ENCODE results near the gene PVALB. TPM values are rescaled to one million over a fixed set of nuclear protein-coding genes. Genes with fewer than 3 reads are reported as not detected.

PVALB gene
- total RNA-seq, 1 donor from 2014 or later: 2.1 TPM

DNA sequence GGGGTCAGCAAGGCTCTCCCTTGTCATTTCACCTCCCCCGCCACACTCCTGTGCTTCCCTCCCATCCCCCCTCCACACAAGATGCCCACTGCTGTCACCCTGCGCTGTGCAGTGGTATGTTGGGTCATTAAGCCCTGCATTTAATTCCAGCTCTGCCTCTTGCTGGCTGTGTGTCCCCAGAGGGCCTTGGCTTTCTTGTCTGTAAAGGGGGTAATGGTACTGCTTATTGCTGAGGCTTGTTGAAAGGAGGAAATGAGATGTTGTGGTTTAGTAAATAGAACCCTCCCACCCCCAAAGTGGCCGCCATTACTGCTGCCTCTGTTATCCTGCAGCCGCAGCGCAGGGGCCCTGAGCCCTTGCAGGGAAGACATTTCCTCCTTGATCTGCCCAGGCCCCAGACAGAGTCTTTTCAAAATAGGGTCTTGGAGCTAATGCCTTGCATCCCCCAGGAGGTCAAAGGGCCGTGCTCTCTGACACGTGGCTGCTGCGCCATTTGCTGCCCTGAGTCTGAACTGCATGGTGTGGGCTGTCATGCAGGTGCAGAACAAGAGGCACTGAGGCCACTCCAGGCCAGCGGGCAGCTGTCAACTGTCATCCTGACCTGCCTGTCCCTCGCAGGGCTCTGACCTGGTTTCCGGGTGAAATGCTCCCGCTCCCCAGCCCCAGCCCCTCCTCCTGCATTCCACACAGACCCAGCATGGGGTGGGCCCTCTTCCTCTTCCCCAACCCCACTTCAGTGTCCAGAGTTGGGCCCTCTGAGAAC is 18.7 kb downstream of the PVALB start:
- peaks cover 7 to 33% (median 17%) of the 10 kb centered on the region in 3 donors for H3K27me3 ChIP-seq (ENCODE audit: control insufficient read depth in 3 of 3, insufficient read depth in 3 of 3, low read length in 3 of 3)
- H3K4me3 ChIP-seq (ENCODE audit: low read length in 3 of 3): no peak overlapping the region
- no peaks in the 10 kb centered on the region for H3K9me3 ChIP-seq (ENCODE audit: control insufficient read depth in 3 of 3, low read length in 3 of 3)
- no peaks in the 10 kb centered on the region for H3K4me1 ChIP-seq (ENCODE audit: control insufficient read depth in 3 of 3, insufficient read depth in 3 of 3, low read length in 3 of 3)
- H3K27ac ChIP-seq (ENCODE audit: low read depth, low read length): no peak overlapping the region
- no peak overlapping the region for H3K9ac ChIP-seq (ENCODE audit: low read depth in 1 of 3, low read length in 3 of 3)
- H3K36me3 ChIP-seq (ENCODE audit: control insufficient read depth in 3 of 3, insufficient read depth in 3 of 3, low read length in 3 of 3): no peaks in the 10 kb centered on the region

DNA sequence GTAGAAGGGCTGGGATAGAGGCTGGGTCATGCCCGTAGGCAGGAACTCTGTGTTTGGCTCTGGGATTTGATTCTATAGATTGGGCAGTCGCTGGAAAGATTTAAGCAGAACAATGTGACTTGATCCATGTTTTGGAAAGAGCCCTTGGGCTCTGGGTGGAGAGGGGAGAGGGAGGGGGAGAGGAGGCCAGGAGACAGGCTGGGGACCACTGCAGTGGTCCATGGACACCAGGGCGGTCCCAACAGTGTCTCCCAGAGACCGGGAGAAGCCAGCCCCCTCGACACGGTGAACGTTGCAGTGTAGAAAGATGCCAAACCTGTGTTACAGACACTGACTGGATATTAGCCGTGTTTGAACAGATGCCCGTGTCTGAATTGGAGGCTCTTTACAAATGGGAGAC is 19.5 kb downstream of the PVALB start:
- Histone ChIP-seq H3K4me3 (ENCODE audit: low read length in 3 of 3) (no peak overlapping the region), H3K4me1 (ENCODE audit: control insufficient read depth in 3 of 3, insufficient read depth in 3 of 3, low read length in 3 of 3) (no peaks in the 10 kb centered on the region), H3K9me3 (ENCODE audit: control insufficient read depth in 3 of 3, low read length in 3 of 3) (no peaks in the 10 kb centered on the region), H3K36me3 (ENCODE audit: control insufficient read depth in 3 of 3, insufficient read depth in 3 of 3, low read length in 3 of 3) (no peaks in the 10 kb centered on the region), H3K9ac (ENCODE audit: low read depth in 1 of 3, low read length in 3 of 3) (no peak overlapping the region), H3K27ac (ENCODE audit: low read depth, low read length) (no peak overlapping the region), H3K27me3 (ENCODE audit: control insufficient read depth in 3 of 3, insufficient read depth in 3 of 3, low read length in 3 of 3) (peaks cover 7 to 33% (median 19%) of the 10 kb centered on the region in 3 donors)

- H3K27me3 ChIP-seq (ENCODE audit: control insufficient read depth in 3 of 3, insufficient read depth in 3 of 3, low read length in 3 of 3): peaks cover 4 to 36% (median 19%) of the 10 kb centered on the region in 3 donors
Observed at GRCh38 chr22:36796552-36797175, 20.2 kb downstream of the PVALB start.

GRCh38 chr22:36795633-36796032 is 21.2 kb downstream of the PVALB start:
- H3K36me3 ChIP-seq (ENCODE audit: control insufficient read depth in 3 of 3, insufficient read depth in 3 of 3, low read length in 3 of 3): no peaks in the 10 kb centered on the region
- H3K9me3 ChIP-seq (ENCODE audit: control insufficient read depth in 3 of 3, low read length in 3 of 3): no peaks in the 10 kb centered on the region
- H3K4me1 ChIP-seq (ENCODE audit: control insufficient read depth in 3 of 3, insufficient read depth in 3 of 3, low read length in 3 of 3): no peaks in the 10 kb centered on the region
- no peak overlapping the region for H3K9ac ChIP-seq (ENCODE audit: low read depth in 1 of 3, low read length in 3 of 3)
- no peak overlapping the region for H3K27ac ChIP-seq (ENCODE audit: low read depth, low read length)
- H3K27me3 ChIP-seq (ENCODE audit: control insufficient read depth in 3 of 3, insufficient read depth in 3 of 3, low read length in 3 of 3): peaks cover 11 to 41% (median 28%) of the 10 kb centered on the region in 3 donors
- H3K4me3 ChIP-seq (ENCODE audit: low read length in 3 of 3): no peak overlapping the region

More at GRCh38 chr22:36796552-36797175, 20.2 kb downstream of the PVALB start:
- Histone ChIP-seq H3K27ac (ENCODE audit: low read depth, low read length) (no peak overlapping the region), H3K36me3 (ENCODE audit: control insufficient read depth in 3 of 3, insufficient read depth in 3 of 3, low read length in 3 of 3) (no peaks in the 10 kb centered on the region), H3K4me1 (ENCODE audit: control insufficient read depth in 3 of 3, insufficient read depth in 3 of 3, low read length in 3 of 3) (no peaks in the 10 kb centered on the region), H3K4me3 (ENCODE audit: low read length in 3 of 3) (no peak overlapping the region), H3K9ac (ENCODE audit: low read depth in 1 of 3, low read length in 3 of 3) (no peak overlapping the region), H3K9me3 (ENCODE audit: control insufficient read depth in 3 of 3, low read length in 3 of 3) (no peaks in the 10 kb centered on the region)

GRCh38 chr22:36790648-36791047 is 26.2 kb downstream of the PVALB start:
- H3K4me3 ChIP-seq (ENCODE audit: low read length in 3 of 3): no peak overlapping the region
- H3K27ac ChIP-seq (ENCODE audit: low read depth, low read length): no peak overlapping the region
- H3K36me3 ChIP-seq (ENCODE audit: control insufficient read depth in 3 of 3, insufficient read depth in 3 of 3, low read length in 3 of 3): no peaks in the 10 kb centered on the region
- H3K4me1 ChIP-seq (ENCODE audit: control insufficient read depth in 3 of 3, insufficient read depth in 3 of 3, low read length in 3 of 3): no peaks in the 10 kb centered on the region
- peaks cover 24 to 64% (median 44%) of the 10 kb centered on the region in 3 donors for H3K27me3 ChIP-seq (ENCODE audit: control insufficient read depth in 3 of 3, insufficient read depth in 3 of 3, low read length in 3 of 3)
- no peak overlapping the region for H3K9ac ChIP-seq (ENCODE audit: low read depth in 1 of 3, low read length in 3 of 3)
- no peaks in the 10 kb centered on the region for H3K9me3 ChIP-seq (ENCODE audit: control insufficient read depth in 3 of 3, low read length in 3 of 3)

DNA sequence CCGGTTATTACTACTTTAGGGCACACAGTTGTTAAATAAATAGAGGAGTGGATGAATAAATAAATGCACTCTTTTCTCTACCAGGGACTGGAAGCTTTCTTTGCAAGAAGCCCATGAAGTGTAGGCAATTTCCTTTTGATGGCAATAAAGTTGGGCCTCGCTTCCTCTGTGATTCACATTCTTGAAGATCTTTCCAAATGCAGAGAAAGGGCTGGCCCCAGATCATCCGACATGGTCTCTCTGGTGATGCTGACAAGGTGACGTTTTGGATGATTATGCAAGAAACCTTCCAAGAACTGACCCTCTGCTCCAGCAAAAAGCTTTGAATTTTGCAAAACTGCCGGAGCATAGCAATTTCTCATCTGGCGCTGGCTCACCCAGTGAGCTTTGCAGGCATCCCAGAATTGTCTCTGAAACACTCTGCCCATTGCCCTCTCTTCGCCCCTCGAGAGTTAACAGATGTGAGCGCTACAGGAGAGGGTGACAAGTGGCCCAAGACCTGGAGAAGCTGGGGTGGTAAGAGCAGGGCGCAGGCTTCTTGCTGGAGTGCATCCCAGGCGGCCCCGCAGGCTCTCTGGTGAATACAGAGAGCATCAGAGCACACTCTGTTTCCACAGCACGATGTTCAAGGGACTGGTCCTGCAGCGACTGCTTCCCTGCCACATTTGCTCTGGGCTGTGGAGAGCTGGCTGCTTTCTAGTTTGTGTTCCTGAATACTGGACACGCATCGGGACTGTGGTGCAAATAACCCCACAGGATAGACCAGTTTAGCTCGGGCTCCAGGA is 29.4 kb downstream of the PVALB start:
- Histone ChIP-seq H3K27ac (ENCODE audit: low read depth, low read length) (no peak overlapping the region), H3K27me3 (ENCODE audit: control insufficient read depth in 3 of 3, insufficient read depth in 3 of 3, low read length in 3 of 3) (peaks cover 34 to 66% (median 55%) of the 10 kb centered on the region in 3 donors), H3K9me3 (ENCODE audit: control insufficient read depth in 3 of 3, low read length in 3 of 3) (no peaks in the 10 kb centered on the region), H3K9ac (ENCODE audit: low read depth in 1 of 3, low read length in 3 of 3) (no peak overlapping the region), H3K36me3 (ENCODE audit: control insufficient read depth in 3 of 3, insufficient read depth in 3 of 3, low read length in 3 of 3) (no peaks in the 10 kb centered on the region), H3K4me3 (ENCODE audit: low read length in 3 of 3) (no peak overlapping the region), H3K4me1 (ENCODE audit: control insufficient read depth in 3 of 3, insufficient read depth in 3 of 3, low read length in 3 of 3) (peaks cover 0 to under 1% (median 0%) of the 10 kb centered on the region in 3 donors)

GRCh38 chr22:36783743-36784142 is 33.1 kb downstream of the PVALB start:
- Histone ChIP-seq H3K4me1 (ENCODE audit: control insufficient read depth in 3 of 3, insufficient read depth in 3 of 3, low read length in 3 of 3) (peaks cover 0 to 8% (median 4%) of the 10 kb centered on the region in 3 donors), H3K27ac (ENCODE audit: low read depth, low read length) (no peak overlapping the region), H3K36me3 (ENCODE audit: control insufficient read depth in 3 of 3, insufficient read depth in 3 of 3, low read length in 3 of 3) (no peaks in the 10 kb centered on the region), H3K9ac (ENCODE audit: low read depth in 1 of 3, low read length in 3 of 3) (no peak overlapping the region), H3K27me3 (ENCODE audit: control insufficient read depth in 3 of 3, insufficient read depth in 3 of 3, low read length in 3 of 3) (peaks cover 24 to 41% (median 38%) of the 10 kb centered on the region in 3 donors), H3K4me3 (ENCODE audit: low read length in 3 of 3) (no peak overlapping the region), H3K9me3 (ENCODE audit: control insufficient read depth in 3 of 3, low read length in 3 of 3) (no peaks in the 10 kb centered on the region)

DNA sequence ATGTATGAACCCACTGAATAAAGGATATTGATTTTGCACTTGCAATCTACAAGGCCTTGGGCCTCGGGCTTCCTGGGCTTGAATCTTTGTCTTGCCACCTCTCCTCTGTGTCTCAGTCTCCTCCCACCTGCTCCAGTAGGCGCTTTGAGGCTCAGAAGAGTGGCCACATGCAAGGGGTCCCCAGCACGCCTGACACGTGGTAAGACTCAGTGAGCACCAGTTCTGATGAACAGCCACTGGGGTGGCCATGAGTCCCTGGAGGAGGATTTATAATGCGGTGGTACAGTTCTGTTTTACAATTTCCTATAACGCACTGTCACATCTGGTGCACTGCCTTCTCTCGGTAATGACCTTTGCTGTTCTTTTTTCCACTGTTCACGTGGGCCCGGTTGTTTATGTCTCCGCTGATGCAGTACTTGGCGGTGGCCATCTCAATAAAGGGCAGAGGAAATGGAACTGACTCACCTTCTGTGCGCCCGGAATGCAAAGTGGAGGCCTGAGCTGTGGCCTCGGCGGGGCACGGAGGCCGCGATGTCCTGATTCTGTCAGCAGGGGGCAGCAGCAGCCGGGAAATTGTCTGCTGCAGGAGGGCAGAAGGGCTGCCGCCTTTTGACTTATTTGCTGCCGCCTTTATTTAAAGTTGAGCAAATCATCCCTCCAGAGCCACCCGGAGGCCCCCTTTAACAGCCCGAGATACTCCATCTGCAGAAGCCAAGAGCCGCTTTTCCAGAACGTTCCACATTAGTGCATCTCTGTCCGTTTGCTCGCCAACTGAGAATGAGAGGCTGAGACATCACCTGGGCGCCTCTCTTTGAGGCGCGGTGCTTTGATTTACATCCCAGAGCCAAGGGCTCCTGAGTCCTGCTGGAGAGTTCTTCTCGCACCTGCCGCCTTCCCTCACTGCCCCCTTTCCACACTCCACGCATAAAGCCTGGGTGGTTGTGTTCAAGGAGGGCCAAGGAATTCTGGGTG is 34.9 kb downstream of the PVALB start:
- no peaks in the 10 kb centered on the region for H3K36me3 ChIP-seq (ENCODE audit: control insufficient read depth in 3 of 3, insufficient read depth in 3 of 3, low read length in 3 of 3)
- peak overlapping the region in 1 of 3 donors; percentile 62 for H3K9ac ChIP-seq (ENCODE audit: low read depth in 1 of 3, low read length in 3 of 3)
- no peaks in the 10 kb centered on the region for H3K9me3 ChIP-seq (ENCODE audit: control insufficient read depth in 3 of 3, low read length in 3 of 3)
- H3K27me3 ChIP-seq (ENCODE audit: control insufficient read depth in 3 of 3, insufficient read depth in 3 of 3, low read length in 3 of 3): peaks cover 16 to 28% (median 25%) of the 10 kb centered on the region in 3 donors
- no peak overlapping the region for H3K27ac ChIP-seq (ENCODE audit: low read depth, low read length)
- H3K4me1 ChIP-seq (ENCODE audit: control insufficient read depth in 3 of 3, insufficient read depth in 3 of 3, low read length in 3 of 3): peaks cover 0 to 8% (median 4%) of the 10 kb centered on the region in 3 donors
- peak overlapping the region in 1 of 3 donors; percentile 45 for H3K4me3 ChIP-seq (ENCODE audit: low read length in 3 of 3)

DNA sequence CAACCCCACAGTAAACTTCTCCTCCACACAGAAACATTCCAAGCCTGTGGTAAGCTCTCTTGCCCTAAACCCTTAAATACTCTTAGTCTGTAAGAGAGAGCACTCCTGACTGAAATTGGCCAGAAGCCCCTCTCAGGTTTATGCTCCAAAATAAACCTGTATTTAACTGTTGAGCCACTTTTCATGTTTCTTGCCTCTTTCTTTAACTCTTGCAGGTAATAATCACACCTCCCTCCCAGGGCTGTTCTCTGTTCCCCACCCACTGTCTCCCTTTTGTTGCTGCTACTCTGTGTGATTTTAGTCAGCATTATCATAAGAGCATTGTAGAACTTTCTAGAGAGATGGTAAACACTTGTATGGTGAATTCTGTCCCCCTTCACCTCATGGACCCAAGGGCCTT is 38.8 kb downstream of the PVALB start:
- no peak overlapping the region for H3K27ac ChIP-seq (ENCODE audit: low read depth, low read length)
- no peaks in the 10 kb centered on the region for H3K36me3 ChIP-seq (ENCODE audit: control insufficient read depth in 3 of 3, insufficient read depth in 3 of 3, low read length in 3 of 3)
- peaks cover 13 to 22% (median 17%) of the 10 kb centered on the region in 3 donors for H3K4me1 ChIP-seq (ENCODE audit: control insufficient read depth in 3 of 3, insufficient read depth in 3 of 3, low read length in 3 of 3)
- H3K27me3 ChIP-seq (ENCODE audit: control insufficient read depth in 3 of 3, insufficient read depth in 3 of 3, low read length in 3 of 3): peaks cover 0 to 7% (median 4%) of the 10 kb centered on the region in 3 donors
- no peak overlapping the region for H3K4me3 ChIP-seq (ENCODE audit: low read length in 3 of 3)
- no peak overlapping the region for H3K9ac ChIP-seq (ENCODE audit: low read depth in 1 of 3, low read length in 3 of 3)
- no peaks in the 10 kb centered on the region for H3K9me3 ChIP-seq (ENCODE audit: control insufficient read depth in 3 of 3, low read length in 3 of 3)
